ENCODE measurements around the gene DNLZ. TPM values are rescaled to one million over a fixed set of nuclear protein-coding genes. Genes with fewer than 3 reads are reported as not detected.
"Not testable (repeated sequence)": the region's sequence is repeated elsewhere in the genome, so short reads cannot be mapped to it uniquely, and the experiment has no call there.

DNLZ gene
- total and polyA plus RNA-seq, 4 donors = 2.0 to 7.1 (median 4.5) TPM

GRCh38 chr9:136352682-136353081, 10.9 kb downstream of the DNLZ start:
- 78% methylated on average over 16 of the region's 16 CpGs for WGBS
- Histone ChIP-seq H3K27me3 (ENCODE audit: control insufficient read depth in 4 of 4, insufficient read depth in 4 of 4, low read length in 3 of 4) (no peaks in the 10 kb centered on the region), H3K4me3 (ENCODE audit: low read depth in 1 of 3, low read length in 3 of 3) (no peak overlapping the region), H3K9ac (ENCODE audit: low read depth in 1 of 2, low read length in 2 of 2) (no peak overlapping the region), H3K4me1 (ENCODE audit: control insufficient read depth in 4 of 4, insufficient read depth in 4 of 4, low read length in 3 of 4) (peaks cover 0 to 5% (median 1%) of the 10 kb centered on the region in 4 donors), H3K27ac (ENCODE audit: low read depth in 1 of 2, low read length in 2 of 2) (no peak overlapping the region), H3K36me3 (ENCODE audit: control insufficient read depth in 4 of 4, insufficient read depth in 3 of 4, low read depth in 1 of 4, low read length in 3 of 4) (no peaks in the 10 kb centered on the region), H3K9me3 (ENCODE audit: control insufficient read depth in 4 of 4, low read length in 3 of 4) (no peaks in the 10 kb centered on the region)
- DNase-seq (ENCODE audit: low spot score) = no peak
- TF ChIP-seq CTCF (IDR thresholded peaks at IDR 0.05; ENCODE audit: low read depth, low read length, missing input control) = no peak
- TF ChIP-seq ATF3 (IDR thresholded peaks at IDR 0.05) = no peak
- TF ChIP-seq MAX (IDR thresholded peaks at IDR 0.05) = no peak
- no peak for TF ChIP-seq ZBTB33 (IDR thresholded peaks at IDR 0.05)
- no peak for TF ChIP-seq SP1 (IDR thresholded peaks at IDR 0.05)
- no peak for TF ChIP-seq REST (IDR thresholded peaks at IDR 0.05)
- TF ChIP-seq RXRA (IDR thresholded peaks at IDR 0.05) = no peak
- TF ChIP-seq FOXA1 (IDR thresholded peaks at IDR 0.05) = no peak

GRCh38 chr9:136351868-136352267, 11.7 kb downstream of the DNLZ start:
- 91% methylated on average over 16 of the region's 24 CpGs for WGBS
- H3K4me3 ChIP-seq (ENCODE audit: low read depth in 1 of 3, low read length in 3 of 3) = not testable (repeated sequence)

GRCh38 chr9:136351252-136351800, 12.2 kb downstream of the DNLZ start:
- no peak for DNase-seq (ENCODE audit: low spot score)
- Histone ChIP-seq H3K4me1 (ENCODE audit: control insufficient read depth in 4 of 4, insufficient read depth in 4 of 4, low read length in 3 of 4) (peaks cover 0 to 5% (median 1%) of the 10 kb centered on the region in 4 donors), H3K4me3 (ENCODE audit: low read depth in 1 of 3, low read length in 3 of 3) (no peak overlapping the region), H3K27me3 (ENCODE audit: control insufficient read depth in 4 of 4, insufficient read depth in 4 of 4, low read length in 3 of 4) (no peaks in the 10 kb centered on the region), H3K9me3 (ENCODE audit: control insufficient read depth in 4 of 4, low read length in 3 of 4) (no peaks in the 10 kb centered on the region), H3K36me3 (ENCODE audit: control insufficient read depth in 4 of 4, insufficient read depth in 3 of 4, low read depth in 1 of 4, low read length in 3 of 4) (no peaks in the 10 kb centered on the region), H3K27ac (ENCODE audit: low read depth in 1 of 2, low read length in 2 of 2) (no peak overlapping the region), H3K9ac (ENCODE audit: low read depth in 1 of 2, low read length in 2 of 2) (no peak overlapping the region)
- WGBS = 85% methylated on average over 11 of the region's 11 CpGs
- TF ChIP-seq HNF4A (conservative IDR thresholded peaks at IDR 0.05) (no peak), ZBTB33 (IDR thresholded peaks at IDR 0.05) (no peak), RXRA (IDR thresholded peaks at IDR 0.05) (no peak), JUND (IDR thresholded peaks at IDR 0.05) (no peak), NR2F2 (IDR thresholded peaks at IDR 0.05) (no peak), ATF3 (IDR thresholded peaks at IDR 0.05) (no peak)

More at GRCh38 chr9:136351868-136352267, 11.7 kb downstream of the DNLZ start:
- not testable (repeated sequence) for H3K9me3 ChIP-seq (ENCODE audit: control insufficient read depth in 4 of 4, low read length in 3 of 4); H3K27me3 ChIP-seq (ENCODE audit: control insufficient read depth in 4 of 4, insufficient read depth in 4 of 4, low read length in 3 of 4); H3K36me3 ChIP-seq (ENCODE audit: control insufficient read depth in 4 of 4, insufficient read depth in 3 of 4, low read depth in 1 of 4, low read length in 3 of 4); DNase-seq (ENCODE audit: low spot score); H3K27ac ChIP-seq (ENCODE audit: low read depth in 1 of 2, low read length in 2 of 2); H3K9ac ChIP-seq (ENCODE audit: low read depth in 1 of 2, low read length in 2 of 2); H3K4me1 ChIP-seq (ENCODE audit: control insufficient read depth in 4 of 4, insufficient read depth in 4 of 4, low read length in 3 of 4)
